Upper lobe of left lung (tissue), 4 donors: ENCODE measurements around the gene GCGR.

Source experiments
- CTCF ChIP-seq, 6 experiments: fragments of 450-650 bp in 4 of 6; fragments of 200-600 bp in 2 of 6; sonication (generic) in 2 of 6; IDR thresholded peaks; one replicate each; pipeline ENCODE4 v1.5.1; 2016 to 2019; ENCODE audit warnings: antibody characterized with exemption in 6 of 6
- EP300 ChIP-seq, 4 donors: sonication (generic); formaldehyde crosslinking; IDR thresholded peaks; one replicate each; pipeline ENCODE4 v1.5.1; 2017; ENCODE audit warnings: antibody characterized with exemption in 4 of 4, control low read depth in 2 of 4
- POLR2A ChIP-seq, 4 donors: fragments of 450-650 bp; IDR thresholded peaks; one replicate each; pipeline ENCODE4 v1.5.1; 2016 to 2017; ENCODE audit warnings: antibody characterized with exemption in 4 of 4, mild to moderate bottlenecking in 2 of 4
- POLR2AphosphoS5 ChIP-seq, 2 donors: sonication (generic); formaldehyde crosslinking; IDR thresholded peaks; one replicate each; pipeline ENCODE4 v1.5.1; 2017; ENCODE audit warnings: antibody characterized with exemption in 2 of 2

- TF ChIP-seq CTCF (IDR thresholded peaks at IDR 0.05) (no peak), POLR2AphosphoS5 (IDR thresholded peaks at IDR 0.05) (peak in 1 of 2 donors; percentile 32), POLR2A (IDR thresholded peaks at IDR 0.05) (peak in 1 of 4 donors; percentile 16), EP300 (IDR thresholded peaks at IDR 0.05) (no peak)
These were observed 33.7 kb downstream of the GCGR start for GRCh38 chr17:81837641-81838040.
